ENCODE results near the gene XRCC3. TPM values are rescaled to one million over a fixed set of nuclear protein-coding genes. Genes with fewer than 3 reads are reported as not detected.

Gene XRCC3
- 10 to 100 TPM in 3 of 4 donors, 1 to 10 TPM in 1; 9.5 to 14.7 (median 12.3) TPM for total RNA-seq

DNA sequence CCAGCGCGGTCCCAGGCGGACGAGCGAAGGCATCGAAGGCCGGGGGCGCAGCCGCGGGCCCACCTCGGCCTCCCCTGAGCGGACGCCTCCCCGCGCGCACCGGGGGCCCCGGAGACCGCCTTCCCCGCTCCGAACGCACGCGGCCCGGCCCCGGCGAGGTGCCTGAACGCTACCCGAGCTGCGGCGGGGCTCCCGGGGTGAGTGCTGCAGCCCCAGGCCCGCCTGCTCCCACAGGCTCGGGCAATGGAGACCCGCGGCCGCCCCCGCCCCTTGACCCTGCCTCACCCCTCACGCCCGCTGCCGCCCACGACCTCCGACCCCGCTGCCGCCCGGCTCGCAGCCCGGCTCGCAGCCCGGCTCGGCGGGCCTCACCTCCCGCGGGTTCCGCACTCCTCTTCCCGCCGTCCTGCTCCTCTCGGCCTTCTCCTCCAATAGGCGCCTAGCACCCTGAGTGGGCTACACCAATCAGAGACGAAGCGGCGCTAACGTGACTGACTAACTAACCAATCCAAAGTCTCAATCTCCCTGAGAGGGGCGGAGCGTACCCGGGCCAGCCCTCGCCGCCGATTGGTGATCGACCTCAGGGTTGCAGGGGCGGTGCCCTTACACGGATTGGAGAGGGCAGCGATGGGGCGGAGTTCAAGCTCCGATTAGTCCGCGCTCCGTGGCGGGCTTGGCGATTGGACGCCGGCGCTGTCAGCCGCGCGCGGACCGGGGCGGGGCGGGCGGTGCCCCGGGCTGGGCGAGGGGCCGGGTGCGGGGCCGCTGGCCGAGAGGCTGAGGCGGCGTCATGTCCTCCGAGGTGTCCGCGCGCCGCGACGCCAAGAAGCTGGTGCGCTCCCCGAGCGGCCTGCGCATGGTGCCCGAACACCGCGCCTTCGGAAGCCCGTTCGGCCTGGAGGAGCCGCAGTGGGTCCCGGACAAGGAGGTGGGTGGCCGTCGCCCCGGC, at the start of gene XRCC3, which contains the start of gene ZFYVE21:
XRCC3 (minus strand) TSS at position 400 of the 949 bp plus-strand sequence. CDS start 4,364 bp downstream, outside the sequence.
ZFYVE21 (plus strand) TSS at position 759 of the 949 bp plus-strand sequence; CDS start at position 791, 32 bp downstream.
- peak within 1 kb of the TSS; percentile 85 for H3K4me3 ChIP-seq (ENCODE audit: low read depth, poor library complexity, severe bottlenecking)
- WGBS, 2 donors: 1% methylated on average over 57 to 84 of the region's 121 CpGs
- peak in 1 of 2 donors; percentile 54 for TF ChIP-seq POLR2A (IDR thresholded peaks at IDR 0.05)
- TF ChIP-seq, protein P1, sequence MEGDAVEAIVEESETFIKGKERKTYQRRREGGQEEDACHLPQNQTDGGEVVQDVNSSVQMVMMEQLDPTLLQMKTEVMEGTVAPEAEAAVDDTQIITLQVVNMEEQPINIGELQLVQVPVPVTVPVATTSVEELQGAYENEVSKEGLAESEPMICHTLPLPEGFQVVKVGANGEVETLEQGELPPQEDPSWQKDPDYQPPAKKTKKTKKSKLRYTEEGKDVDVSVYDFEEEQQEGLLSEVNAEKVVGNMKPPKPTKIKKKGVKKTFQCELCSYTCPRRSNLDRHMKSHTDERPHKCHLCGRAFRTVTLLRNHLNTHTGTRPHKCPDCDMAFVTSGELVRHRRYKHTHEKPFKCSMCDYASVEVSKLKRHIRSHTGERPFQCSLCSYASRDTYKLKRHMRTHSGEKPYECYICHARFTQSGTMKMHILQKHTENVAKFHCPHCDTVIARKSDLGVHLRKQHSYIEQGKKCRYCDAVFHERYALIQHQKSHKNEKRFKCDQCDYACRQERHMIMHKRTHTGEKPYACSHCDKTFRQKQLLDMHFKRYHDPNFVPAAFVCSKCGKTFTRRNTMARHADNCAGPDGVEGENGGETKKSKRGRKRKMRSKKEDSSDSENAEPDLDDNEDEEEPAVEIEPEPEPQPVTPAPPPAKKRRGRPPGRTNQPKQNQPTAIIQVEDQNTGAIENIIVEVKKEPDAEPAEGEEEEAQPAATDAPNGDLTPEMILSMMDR (IDR thresholded peaks at IDR 0.05): no peak
- intact Hi-C loops (cut with DNase I; ENCODE audit: low total_unique reads): no loop called here
- peak; percentile 100 for DNase-seq (ENCODE audit: low spot score in 2 of 2)

DNA sequence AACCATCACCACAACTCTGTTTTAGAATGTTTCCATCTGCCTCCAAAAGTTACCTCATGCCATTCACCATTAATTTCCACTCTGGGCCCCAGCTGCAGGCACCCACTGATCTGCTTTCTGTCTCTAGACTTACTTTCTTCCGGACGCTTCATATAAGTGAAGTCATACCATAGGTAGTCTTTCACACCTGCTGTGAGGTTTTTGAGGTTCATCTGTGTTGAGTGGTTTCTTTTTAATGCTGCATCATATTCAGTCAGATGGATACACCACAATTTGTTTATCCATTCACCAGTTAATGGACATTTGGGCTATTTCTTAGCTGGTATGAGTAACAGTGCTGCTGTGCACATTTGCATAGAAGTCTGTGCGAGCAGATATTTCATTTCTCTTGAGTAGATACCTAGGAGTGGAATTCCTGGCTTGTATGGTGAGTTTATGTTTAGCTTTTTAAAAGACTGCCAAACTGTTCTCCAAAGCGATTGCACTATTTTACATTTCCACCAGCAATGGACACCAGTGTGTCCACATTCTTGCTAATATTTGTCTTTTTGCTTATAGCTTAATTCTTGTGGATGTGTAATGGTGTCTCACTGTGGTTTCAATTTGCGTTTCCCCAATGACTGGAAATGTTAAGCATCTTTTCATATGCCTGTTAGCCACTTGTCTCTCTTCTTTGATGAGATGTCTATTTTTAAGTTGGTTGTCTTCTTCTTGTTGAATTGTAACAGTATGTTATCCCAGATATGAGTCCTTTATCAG, 48.7 kb upstream of the XRCC3 start:
- TF ChIP-seq, protein P1 (IDR thresholded peaks at IDR 0.05): no peak
- no peak for TF ChIP-seq POLR2A (IDR thresholded peaks at IDR 0.05)
- no peak for DNase-seq (ENCODE audit: low spot score in 2 of 2)
- no peak overlapping the region for H3K4me3 ChIP-seq (ENCODE audit: low read depth, poor library complexity, severe bottlenecking)
- intact Hi-C loops (cut with DNase I; ENCODE audit: low total_unique reads): no loop called here
- 93 to 95% methylated on average over 5 of the region's 5 CpGs for WGBS, 2 donors

DNA sequence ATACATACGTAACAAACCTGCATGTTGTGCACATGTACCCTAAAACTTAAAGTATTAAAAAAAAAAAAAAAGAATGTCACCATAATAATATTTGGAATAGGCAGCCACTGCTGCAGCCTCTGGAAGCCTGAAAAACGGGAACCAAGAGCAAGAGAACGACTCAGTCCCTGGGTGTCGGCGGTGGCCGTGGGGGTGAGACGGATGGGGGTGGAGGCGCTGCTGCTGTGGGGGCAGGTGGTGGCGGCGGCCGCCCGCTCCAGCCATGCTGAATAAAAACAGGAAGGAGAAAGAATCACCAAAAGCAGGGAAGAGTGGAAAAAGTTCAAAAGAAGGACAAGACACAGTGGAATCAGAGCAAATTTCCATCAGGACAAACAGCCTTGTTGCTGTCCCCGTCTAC, 47.3 kb upstream of the XRCC3 start:
- no peak overlapping the region for H3K4me3 ChIP-seq (ENCODE audit: low read depth, poor library complexity, severe bottlenecking)
- no peak for DNase-seq (ENCODE audit: low spot score in 2 of 2)
- intact Hi-C loops (cut with DNase I; ENCODE audit: low total_unique reads): no loop called here
- 85 to 88% methylated on average over 13 of the region's 13 CpGs for WGBS, 2 donors
- TF ChIP-seq, protein P1 (IDR thresholded peaks at IDR 0.05): no peak
- TF ChIP-seq POLR2A (IDR thresholded peaks at IDR 0.05): no peak

DNA sequence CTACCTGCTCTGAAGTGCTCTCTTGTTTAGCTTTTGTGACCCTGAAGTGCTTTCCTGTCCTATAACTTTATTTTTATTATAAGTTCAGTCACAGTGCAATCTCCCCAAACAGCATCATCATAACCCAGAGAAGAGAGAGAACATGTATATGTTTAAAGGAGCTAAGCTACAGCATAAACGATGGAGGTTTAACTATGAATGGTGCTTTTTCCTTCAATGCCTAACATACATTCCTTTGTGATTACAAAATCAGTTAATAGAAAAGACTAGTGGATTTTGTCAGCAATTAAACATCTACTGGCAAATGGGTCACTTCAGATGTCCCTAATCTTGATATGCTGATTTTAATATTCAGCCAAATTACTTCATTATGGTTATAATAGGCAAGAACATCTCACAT, 46.8 kb upstream of the XRCC3 start:
- intact Hi-C loops (cut with DNase I; ENCODE audit: low total_unique reads): no loop called here
- TF ChIP-seq, protein P1 (IDR thresholded peaks at IDR 0.05): no peak
- TF ChIP-seq POLR2A (IDR thresholded peaks at IDR 0.05): no peak
- WGBS, 2 donors: 58 to 77% methylated on average over 1 of the region's 1 CpG
- no peak overlapping the region for H3K4me3 ChIP-seq (ENCODE audit: low read depth, poor library complexity, severe bottlenecking)
- DNase-seq (ENCODE audit: low spot score in 2 of 2): no peak

DNA sequence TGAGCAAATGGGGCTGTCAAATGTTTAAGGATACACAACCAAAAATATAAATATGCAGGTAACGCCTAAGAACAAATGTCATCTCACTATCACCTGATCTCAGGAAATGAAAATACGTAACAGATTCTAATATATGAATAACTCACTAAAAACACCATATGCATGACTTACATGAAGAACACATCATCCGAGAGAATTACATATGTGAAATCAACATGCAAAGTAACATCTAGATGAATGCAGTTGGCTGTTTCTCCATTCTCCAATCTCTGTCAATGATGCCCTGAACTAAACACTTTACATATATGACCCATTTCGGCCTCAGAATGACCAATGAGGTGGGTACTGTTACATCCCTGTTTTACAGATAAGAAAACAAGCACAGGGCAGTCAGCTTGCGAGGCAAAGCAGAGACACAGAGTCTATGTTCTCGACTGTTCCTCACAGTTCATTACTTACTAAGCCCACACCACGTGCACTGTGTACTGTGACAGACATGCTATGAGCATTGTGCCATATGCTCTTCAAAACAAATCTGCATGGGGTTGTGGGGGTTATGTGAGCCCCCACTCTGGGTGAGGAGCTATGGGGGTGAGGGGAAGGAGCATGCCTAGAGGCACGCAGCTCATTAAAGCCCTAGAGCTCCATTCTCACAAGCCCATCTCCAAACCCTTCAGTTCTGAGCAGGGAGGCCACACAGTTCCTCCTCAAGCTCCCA, 43.0 kb upstream of the XRCC3 start:
- 93% methylated on average over 8 of the region's 8 CpGs for WGBS, 2 donors
- intact Hi-C loops (cut with DNase I; ENCODE audit: low total_unique reads): no loop called here
- no peak overlapping the region for H3K4me3 ChIP-seq (ENCODE audit: low read depth, poor library complexity, severe bottlenecking)
- no peak for DNase-seq (ENCODE audit: low spot score in 2 of 2)
- no peak for TF ChIP-seq POLR2A (IDR thresholded peaks at IDR 0.05)
- TF ChIP-seq, protein P1 (IDR thresholded peaks at IDR 0.05): no peak

Measured in lower leg skin (tissue), 4 donors.